ENCODE measurements around the gene TRPV3.
"Not testable (repeated sequence)": the region's sequence is repeated elsewhere in the genome, so short reads cannot be mapped to it uniquely, and the experiment has no call there.

TRPV3 gene

DNA sequence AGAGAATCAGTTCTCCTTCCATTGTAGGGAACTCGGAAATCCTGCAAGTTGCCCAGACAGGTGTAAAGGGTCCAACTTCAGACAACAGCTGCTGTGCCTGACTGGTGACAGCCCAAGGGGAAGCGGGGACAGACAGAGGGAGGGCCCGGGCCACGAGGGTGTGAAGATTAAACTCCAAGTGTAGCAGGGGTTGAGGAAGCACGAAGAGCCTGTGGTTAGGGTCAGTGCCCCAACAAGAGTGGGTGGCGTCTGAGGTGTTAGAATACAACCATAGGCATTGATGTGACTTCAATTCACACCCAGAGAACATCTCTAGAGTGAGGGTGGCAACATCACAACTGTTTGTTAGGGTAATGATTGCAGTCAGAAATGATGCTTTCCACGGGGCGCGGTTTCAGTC, 42.7 kb downstream of the TRPV3 start:
- DNase-seq: no peak

DNA sequence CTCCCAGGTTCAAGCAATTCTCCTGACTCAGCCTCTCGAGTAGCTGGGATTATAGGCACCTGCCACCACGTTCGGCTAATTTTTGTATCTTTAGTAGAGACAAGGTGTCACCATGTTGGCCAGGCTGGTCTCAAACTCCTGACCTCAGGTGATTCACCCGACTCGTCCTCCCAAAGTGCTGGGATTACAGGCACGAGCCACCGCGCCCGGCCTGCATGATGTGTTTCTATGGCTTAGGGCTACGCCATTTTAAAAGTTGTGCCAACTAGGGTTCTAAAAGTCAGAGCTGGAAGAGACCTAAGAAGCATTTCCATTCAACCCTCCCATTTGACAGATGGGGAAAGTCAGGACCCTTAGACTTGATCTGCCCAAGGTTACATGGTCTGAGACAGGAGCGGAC, 43.4 kb downstream of the TRPV3 start:
- DNase-seq: not testable (repeated sequence)

- no peak for DNase-seq
Measured at GRCh38 chr17:3513305-3514035, 44.1 kb downstream of the TRPV3 start.

DNA sequence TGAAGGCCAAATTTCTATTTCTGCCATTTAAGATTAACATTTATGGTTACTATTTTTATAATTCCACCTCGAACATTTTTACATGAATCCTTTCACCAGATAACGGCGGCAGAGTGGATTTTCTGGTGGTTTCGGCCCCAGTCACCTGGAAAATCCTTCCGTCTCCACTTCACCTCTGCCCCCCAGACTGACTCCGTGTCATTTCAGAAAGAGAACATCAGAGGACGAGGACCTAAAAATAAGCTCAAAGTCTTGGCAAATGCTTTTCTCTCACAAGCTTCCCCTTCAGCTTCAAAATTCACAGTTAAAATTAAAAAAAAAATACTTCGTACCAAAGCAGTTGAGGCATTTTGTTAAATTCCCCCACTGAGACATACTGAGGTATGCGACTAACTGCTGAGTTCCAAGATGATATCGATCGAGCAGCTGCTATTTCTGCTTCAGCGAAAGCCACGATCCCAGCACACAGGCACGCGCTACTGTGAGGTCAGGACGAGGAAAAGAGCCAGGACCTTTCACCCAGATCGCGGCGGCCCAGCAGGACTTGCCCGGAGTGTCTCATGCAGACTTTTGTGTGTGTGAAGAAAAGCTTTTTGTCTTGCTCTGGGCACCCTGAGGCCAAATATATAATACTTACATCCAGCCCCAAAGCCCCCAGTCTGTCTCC, 45.0 kb downstream of the TRPV3 start:
- DNase-seq: no peak

DNA sequence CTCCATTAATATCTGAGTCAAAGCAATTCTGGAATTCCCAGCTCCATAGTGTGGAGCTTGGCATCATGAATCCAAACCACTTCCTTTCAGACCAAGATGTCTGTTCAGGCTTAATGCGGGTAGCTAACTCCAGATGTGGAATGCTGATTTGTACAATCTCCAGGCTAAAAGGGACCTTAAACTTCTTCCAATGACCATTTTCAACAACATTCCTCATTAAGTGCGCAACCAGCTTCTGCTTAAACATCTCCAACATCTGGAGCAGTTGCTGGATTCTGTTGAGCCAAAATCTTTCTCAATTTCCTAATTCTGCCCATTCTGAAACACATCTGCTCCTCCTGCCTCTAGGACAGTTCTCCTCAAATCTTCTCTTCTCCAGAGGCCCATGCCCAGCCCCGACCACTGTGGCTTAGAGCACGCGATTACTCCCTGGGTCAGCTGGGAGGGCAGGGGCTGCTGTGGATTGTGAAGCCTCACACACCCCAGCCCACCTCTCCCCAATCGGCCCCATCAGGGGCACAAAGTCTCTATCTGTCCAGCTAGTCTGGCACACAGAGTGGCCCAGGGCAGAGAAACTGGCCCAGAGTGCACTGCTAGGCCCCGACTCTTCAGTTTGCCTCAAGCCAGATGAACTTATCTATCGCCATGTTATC, 45.6 kb downstream of the TRPV3 start:
- no peak for DNase-seq

DNA sequence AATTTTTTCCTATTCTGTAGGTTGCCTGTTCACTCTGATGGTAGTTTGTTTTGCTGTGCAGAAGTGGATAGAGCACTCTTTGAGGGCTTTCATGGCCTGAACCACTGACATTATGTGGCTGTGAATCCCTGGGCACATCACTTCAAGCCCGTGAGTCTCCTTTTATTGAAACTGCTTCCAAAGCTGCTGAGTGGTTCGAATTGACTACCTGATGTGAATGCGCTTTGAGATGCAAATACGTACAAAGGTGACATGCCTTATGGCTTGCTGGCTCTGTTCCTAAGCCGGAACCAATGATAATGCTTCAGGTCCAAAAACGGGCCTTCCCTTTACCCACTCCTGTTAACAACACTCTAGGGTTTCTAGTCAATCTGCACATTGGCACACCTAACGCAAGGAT, 47.5 kb downstream of the TRPV3 start:
- no peak for DNase-seq

- no peak for DNase-seq
Measured at GRCh38 chr17:3507869-3508268, 49.7 kb downstream of the TRPV3 start.

GRCh38 chr17:3507071-3507470, 50.5 kb downstream of the TRPV3 start:
- DNase-seq: no peak

- DNase-seq: no peak
Measured at GRCh38 chr17:3506054-3506453, 51.6 kb downstream of the TRPV3 start.

GRCh38 chr17:3505008-3505407, 52.6 kb downstream of the TRPV3 start:
- no peak for DNase-seq

DNA sequence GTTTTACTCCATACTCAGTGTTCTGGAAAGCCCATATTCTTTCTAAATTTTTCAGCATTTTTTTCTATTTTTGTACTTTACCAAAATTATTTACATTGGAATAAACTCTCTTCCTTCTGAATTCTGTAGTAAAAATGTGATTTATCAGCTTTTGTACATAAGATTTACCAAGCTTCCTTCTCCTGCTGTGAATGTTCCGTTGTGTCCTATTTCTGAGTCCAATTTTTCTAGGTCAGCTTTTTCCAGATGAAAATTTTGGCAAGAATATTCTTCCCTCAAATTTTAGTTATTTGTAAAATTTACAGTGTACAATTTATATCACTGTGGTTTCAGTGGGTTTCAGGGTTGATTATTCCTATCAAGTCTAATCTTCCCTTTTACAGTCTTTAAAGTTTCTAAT, 54.3 kb downstream of the TRPV3 start:
- DNase-seq: no peak

DNA sequence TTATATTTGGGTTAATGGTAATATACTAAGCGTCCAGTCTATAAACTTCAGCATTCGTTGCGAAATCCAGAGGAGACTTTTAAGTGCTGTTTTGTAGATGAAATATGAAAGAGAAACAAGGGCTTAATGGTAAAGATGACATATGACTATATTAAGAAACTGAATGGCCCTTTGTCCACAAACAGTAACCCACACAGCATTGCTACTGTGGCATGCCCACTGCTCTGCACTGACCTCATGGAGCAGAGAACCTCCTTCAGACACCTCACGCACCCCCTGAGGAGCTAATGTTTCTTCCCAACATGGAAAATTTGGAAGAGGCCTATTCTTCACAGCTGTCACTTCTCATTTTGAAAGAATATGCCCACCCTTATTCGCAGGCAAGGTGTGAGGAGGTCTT, 55.1 kb downstream of the TRPV3 start:
- DNase-seq: no peak

- no peak for DNase-seq
Measured at GRCh38 chr17:3501344-3501743, 56.3 kb downstream of the TRPV3 start.

DNA sequence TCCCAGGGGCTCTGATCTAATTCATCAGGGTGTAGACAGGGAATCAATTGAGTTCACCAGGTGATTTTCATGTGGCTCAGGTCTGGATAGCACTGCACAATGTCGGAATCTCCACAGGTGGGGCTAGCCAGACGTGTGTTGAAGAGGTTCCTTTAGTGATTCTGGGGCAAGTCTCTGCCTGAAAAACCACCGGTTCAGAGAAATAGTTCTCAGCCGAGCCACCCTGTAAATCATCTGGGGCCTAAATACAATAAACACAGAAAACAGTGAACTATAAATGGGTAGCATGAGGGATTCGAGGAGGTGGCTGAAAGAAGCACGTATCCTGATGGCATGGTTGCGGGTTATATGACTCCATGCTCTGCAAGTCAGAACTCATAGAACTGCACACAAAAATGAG, 60.5 kb downstream of the TRPV3 start:
- no peak for DNase-seq

- no peak for DNase-seq
Measured at GRCh38 chr17:3485481-3486068, 72.0 kb downstream of the TRPV3 start.

GRCh38 chr17:3482852-3483251, 74.8 kb downstream of the TRPV3 start:
- no peak for DNase-seq

DNA sequence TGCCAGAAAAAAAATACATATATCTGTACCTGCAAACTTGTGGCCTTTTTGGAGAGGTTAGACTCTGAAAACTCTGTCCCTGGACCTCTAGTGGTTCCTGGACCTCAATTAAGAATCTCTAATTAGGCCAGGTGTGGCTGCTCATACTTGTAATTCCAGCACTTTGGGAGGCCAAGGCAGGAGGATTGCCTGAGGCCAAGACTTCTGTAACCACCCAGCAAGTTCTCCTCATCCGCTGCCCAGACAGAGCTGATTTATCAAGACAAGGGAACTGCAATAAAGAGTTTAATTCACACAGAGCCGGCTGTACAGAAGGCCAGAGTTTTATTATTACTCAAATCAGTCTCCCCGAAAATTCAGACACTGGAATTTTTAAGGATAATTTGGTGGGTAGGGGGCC, 77.6 kb downstream of the TRPV3 start:
- no peak for DNase-seq

DNA sequence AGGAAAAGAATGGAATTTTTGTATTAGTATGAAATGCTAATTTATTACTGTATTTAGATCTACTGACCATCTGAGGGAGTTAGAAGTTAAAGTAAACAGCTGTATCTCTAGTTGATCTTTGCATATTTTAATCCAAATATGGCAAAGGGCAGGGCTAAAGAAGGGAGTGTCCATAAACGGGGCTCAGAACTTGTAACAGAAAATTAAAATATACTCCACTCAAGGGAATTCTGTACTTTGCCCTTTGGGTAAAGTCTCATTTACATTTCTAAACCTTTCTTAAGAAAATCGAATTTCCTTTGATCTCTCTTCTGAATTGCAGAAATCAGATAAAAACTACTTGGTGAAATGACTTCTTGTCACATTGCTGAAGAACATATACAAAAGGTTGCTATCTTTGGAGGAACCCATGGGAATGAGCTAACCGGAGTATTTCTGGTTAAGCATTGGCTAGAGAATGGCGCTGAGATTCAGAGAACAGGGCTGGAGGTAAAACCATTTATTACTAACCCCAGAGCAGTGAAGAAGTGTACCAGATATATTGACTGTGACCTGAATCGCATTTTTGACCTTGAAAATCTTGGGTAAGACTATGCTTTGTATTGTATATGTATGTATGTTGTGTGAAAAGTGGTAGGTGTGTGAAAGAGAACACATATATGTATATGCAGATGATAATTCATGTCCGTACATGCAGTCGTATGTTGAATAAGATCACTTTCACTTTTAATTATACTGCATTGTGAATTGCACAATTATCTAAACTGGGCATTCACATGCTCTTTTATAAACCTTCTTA, 81.6 kb downstream of the TRPV3 start, which contains the start of gene ASPA:
ASPA (plus strand) TSS at position 186 of the 799 bp plus-strand sequence; CDS start at position 349, 163 bp downstream.
- DNase-seq: no peak

- no peak for DNase-seq
Measured at GRCh38 chr17:3475251-3475685, 82.3 kb downstream of the TRPV3 start.

DNA sequence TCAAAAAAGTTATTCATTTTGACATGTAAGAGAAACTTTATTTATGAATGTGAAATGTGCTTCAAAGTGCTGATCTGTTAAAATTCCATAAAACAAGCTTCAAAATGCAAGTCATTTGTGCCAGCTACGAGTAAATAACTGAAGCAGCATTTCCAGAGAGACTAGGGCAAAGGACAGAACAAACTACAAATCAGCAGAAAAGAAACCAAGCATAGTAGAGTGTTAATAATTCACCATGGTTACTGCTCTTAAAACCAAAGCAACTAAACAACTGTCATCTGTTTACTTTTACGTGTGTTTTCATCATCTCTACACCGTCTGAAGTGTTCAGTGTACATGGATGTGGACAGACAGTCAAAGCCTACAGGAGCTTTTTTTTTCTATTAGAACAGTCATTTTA, 83.4 kb downstream of the TRPV3 start:
- DNase-seq: no peak

GRCh38 chr17:3472137-3472536, 85.5 kb downstream of the TRPV3 start:
- DNase-seq: no peak

DNA sequence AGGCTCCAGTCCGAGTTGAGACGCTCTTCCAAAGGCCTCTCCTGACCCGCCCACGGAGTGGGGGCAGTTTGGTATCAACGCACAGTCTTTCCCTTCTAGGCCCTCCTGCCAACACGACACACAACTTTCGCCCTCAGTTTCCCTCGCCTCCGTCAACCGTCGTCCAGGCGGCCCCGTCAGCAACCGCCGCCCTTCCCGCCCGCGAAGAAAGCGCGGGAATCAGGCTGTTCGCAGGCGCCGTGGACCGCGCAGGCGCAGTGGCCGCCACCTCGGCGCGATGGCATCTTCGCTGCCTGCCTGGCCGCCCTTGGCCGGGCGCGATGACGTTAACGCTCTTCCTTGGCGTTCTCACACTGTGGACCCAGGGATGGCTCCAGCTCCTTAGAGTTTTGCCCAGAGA, 86.0 kb downstream of the TRPV3 start, which contains the start of gene SPATA22:
SPATA22 (minus strand) TSS at position 221 of the 400 bp plus-strand sequence. CDS start 2,494 bp downstream, outside the sequence.
- no peak for DNase-seq

DNA sequence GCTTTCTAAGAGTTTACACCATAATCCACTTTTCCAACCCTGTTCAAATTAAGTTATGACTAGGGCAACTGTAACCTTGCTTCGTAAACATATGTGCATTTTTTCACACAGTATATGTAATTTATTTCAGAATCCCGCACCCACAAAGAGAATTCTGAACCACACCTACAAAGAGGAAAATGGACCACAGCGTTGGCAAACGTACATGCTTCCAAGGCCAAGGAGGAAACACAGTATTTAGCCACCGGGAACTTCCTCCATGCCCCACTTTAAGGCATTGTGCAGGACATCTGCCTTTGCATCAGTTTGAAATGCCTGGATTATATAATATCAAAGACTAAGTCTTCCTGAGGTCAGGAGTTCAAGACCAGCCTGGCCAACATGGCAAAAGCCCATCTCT, 88.1 kb downstream of the TRPV3 start:
- DNase-seq: no peak

Data from activated CD4-positive, alpha-beta T cell treated with anti-CD3 and anti-CD28 coated beads, Interleukin-2, Interleukin-6, amounts not matched to agents 100 ng/mL and 50 ng/mL, durations not matched to agents 16 hours and 8 hours (primary cell).